Spleen (tissue), 7 donors: ENCODE measurements around the gene PPDPF.
A peak's percentile ranks its signal among the peaks of the same experiment; 100 is the strongest.

ENCODE experiments used
- POLR2A ChIP-seq, 3 donors: fragments of 450-650 bp; IDR thresholded peaks; one replicate each; pipeline ENCODE4 v1.5.1; 2017; ENCODE audit warnings: antibody characterized with exemption in 3 of 3, mild to moderate bottlenecking in 1 of 3
- POLR2AphosphoS5 ChIP-seq, 3 donors: sonication (generic); formaldehyde crosslinking; IDR thresholded peaks; one replicate each; pipeline ENCODE4 v1.5.1; 2017; ENCODE audit warnings: antibody characterized with exemption in 3 of 3
- TF ChIP-seq, protein P1 (sequence below), 11 experiments: fragments of 200-600 bp in 7 of 11; fragments of 450-650 bp in 4 of 11; sonication (generic) in 4 of 11; IDR thresholded peaks in 8 of 11; conservative IDR thresholded peaks in 3 of 11; 1 replicate in 7 of 11; 2 replicates in 4 of 11; pipeline versions ENCODE4 v1.4.0 to v1.8.0; 2016 to 2021; ENCODE audit warnings: antibody characterized with exemption in 11 of 11, inconsistent platforms in 4 of 11, mild to moderate bottlenecking in 1 of 11
- donor health status: DM: no; HTN: no; CAD: no; lungs with moderate emphysema.
- donor health status: DM: no; HTN: no; CAD: no.
- donor health status: DM: no; HTN: no; CAD: no.

DNA sequence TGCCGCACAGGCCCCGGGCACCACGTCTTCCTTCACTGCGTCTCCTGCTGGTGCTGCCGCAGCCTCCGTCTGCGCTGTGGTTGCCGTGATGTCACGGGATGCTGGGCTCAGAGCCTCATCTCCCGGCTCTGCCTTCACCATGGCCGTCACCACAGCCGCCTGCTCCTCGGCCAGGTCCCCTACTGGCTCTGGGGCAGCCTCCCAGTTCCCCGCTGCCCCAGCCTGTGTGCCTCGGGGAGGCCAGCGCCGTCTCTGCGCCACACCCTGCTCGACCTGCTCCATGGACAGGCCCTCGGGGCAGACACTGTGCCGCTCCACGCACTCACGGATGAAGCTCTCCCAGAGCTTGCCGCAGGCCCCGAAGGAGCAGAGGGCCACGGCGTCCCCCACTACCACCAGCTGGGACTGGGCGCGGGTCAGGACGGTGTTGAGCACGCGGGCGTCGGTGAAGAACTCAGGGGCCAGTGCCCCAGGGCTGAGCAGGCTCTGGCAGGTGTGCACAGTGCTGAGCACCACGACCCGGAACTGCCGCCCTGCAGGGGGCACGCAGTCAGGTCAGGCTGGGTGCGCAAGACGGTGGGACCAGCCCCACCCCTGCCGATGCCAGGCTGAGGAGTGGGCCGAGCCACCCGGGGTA is 45.3 kb downstream of the PPDPF start:
- TF ChIP-seq, protein P1, sequence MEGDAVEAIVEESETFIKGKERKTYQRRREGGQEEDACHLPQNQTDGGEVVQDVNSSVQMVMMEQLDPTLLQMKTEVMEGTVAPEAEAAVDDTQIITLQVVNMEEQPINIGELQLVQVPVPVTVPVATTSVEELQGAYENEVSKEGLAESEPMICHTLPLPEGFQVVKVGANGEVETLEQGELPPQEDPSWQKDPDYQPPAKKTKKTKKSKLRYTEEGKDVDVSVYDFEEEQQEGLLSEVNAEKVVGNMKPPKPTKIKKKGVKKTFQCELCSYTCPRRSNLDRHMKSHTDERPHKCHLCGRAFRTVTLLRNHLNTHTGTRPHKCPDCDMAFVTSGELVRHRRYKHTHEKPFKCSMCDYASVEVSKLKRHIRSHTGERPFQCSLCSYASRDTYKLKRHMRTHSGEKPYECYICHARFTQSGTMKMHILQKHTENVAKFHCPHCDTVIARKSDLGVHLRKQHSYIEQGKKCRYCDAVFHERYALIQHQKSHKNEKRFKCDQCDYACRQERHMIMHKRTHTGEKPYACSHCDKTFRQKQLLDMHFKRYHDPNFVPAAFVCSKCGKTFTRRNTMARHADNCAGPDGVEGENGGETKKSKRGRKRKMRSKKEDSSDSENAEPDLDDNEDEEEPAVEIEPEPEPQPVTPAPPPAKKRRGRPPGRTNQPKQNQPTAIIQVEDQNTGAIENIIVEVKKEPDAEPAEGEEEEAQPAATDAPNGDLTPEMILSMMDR (IDR thresholded peaks at IDR 0.05 in 8 of 11, conservative IDR thresholded peaks at IDR 0.05 in 3 of 11) = no peak
- TF ChIP-seq POLR2AphosphoS5 (IDR thresholded peaks at IDR 0.05) (peak in 1 of 3 donors; percentile 16), POLR2A (IDR thresholded peaks at IDR 0.05) (no peak)
